Glutamatergic neuron (in vitro differentiated cells): Measurements from ENCODE around the gene KCNIP1. TPM values are rescaled to one million over a fixed set of nuclear protein-coding genes. Genes with fewer than 3 reads are reported as not detected.

Source experiments
- DNase-seq: peaks from one replicate; pipeline ENCODE4 v3.0.0; 2022
- H3K27ac Mint-ChIP-seq: one replicate; pipeline ENCODE4 v1.8.0; 2020; ENCODE audit warnings: mild to moderate bottlenecking, mixed read lengths, inconsistent platforms; ENCODE audit not compliant: unreplicated experiment
- H3K27me3 Mint-ChIP-seq: one replicate; pipeline ENCODE4 v1.8.0; 2020; ENCODE audit warnings: mild to moderate bottlenecking, moderate library complexity, mixed read lengths, inconsistent platforms; ENCODE audit not compliant: unreplicated experiment
- H3K36me3 Mint-ChIP-seq: one replicate; pipeline ENCODE4 v1.8.0; 2020; ENCODE audit warnings: mild to moderate bottlenecking, mixed read lengths, inconsistent platforms; ENCODE audit not compliant: unreplicated experiment
- H3K4me1 Mint-ChIP-seq: one replicate; pipeline ENCODE4 v1.8.0; 2020; ENCODE audit warnings: mild to moderate bottlenecking, low read depth, mixed read lengths, inconsistent platforms; ENCODE audit not compliant: unreplicated experiment
- H3K4me3 Mint-ChIP-seq: one replicate; pipeline ENCODE4 v1.8.0; 2020; ENCODE audit warnings: mild to moderate bottlenecking, mixed read lengths, inconsistent platforms; ENCODE audit not compliant: unreplicated experiment
- H3K9me3 Mint-ChIP-seq: one replicate; pipeline ENCODE4 v1.8.0; 2020; ENCODE audit warnings: mild to moderate bottlenecking, moderate library complexity, mixed read lengths, inconsistent platforms; ENCODE audit not compliant: unreplicated experiment
- CTCF ChIP-seq: fragments of 200-600 bp; sonication (generic); IDR thresholded peaks from one replicate; pipeline ENCODE4 v1.5.0; 2021; ENCODE audit not compliant: partially characterized antibody, unreplicated experiment
- total RNA-seq: library from RNA; stranded (reverse); fragmentation: NEBNext Ultra II Directional; extraction: Animal tissue kit (Norgen Biotek cat#: 25700); gene quantifications from one replicate; pipeline ENCODE4 v1.2.1, GENCODE V29; 2021; ENCODE audit not compliant: unreplicated experiment

KCNIP1 gene
- total RNA-seq, 1 donor from 2014 or later: 0.47 TPM

- TF ChIP-seq CTCF: no peak
- H3K4me1 Mint-ChIP-seq: peaks cover 2% of the 10 kb centered on the region
- H3K9me3 Mint-ChIP-seq: peaks cover 4% of the 10 kb centered on the region
- no peak for DNase-seq
- no peak overlapping the region for H3K4me3 Mint-ChIP-seq
- peaks cover 16% of the 10 kb centered on the region for H3K27me3 Mint-ChIP-seq
- no peak overlapping the region for H3K27ac Mint-ChIP-seq
- no peaks in the 10 kb centered on the region for H3K36me3 Mint-ChIP-seq
These were observed 6.3 kb upstream of the KCNIP1 start for GRCh38 chr5:170497311-170498038.

GRCh38 chr5:170498811-170499351, 4.9 kb upstream of the KCNIP1 start:
- DNase-seq: no peak
- TF ChIP-seq CTCF: no peak
- Mint-ChIP-seq H3K9me3 (peaks cover 8% of the 10 kb centered on the region), H3K36me3 (no peaks in the 10 kb centered on the region), H3K27me3 (peaks cover 23% of the 10 kb centered on the region), H3K27ac (no peak overlapping the region), H3K4me3 (no peak overlapping the region), H3K4me1 (peaks cover 6% of the 10 kb centered on the region)

- H3K27me3 Mint-ChIP-seq: peaks cover 21% of the 10 kb centered on the region
These were observed 4.2 kb upstream of the KCNIP1 start for GRCh38 chr5:170499621-170500020.

GRCh38 chr5:170501361-170501760, 2.5 kb upstream of the KCNIP1 start:
- no peak for DNase-seq
- no peak for TF ChIP-seq CTCF
- H3K27ac Mint-ChIP-seq: no peak overlapping the region
- H3K27me3 Mint-ChIP-seq: peaks cover 23% of the 10 kb centered on the region
- H3K9me3 Mint-ChIP-seq: peaks cover 8% of the 10 kb centered on the region
- H3K4me1 Mint-ChIP-seq: peaks cover 6% of the 10 kb centered on the region
- H3K36me3 Mint-ChIP-seq: no peaks in the 10 kb centered on the region
- H3K4me3 Mint-ChIP-seq: no peak overlapping the region

More at GRCh38 chr5:170499621-170500020, 4.2 kb upstream of the KCNIP1 start:
- H3K36me3 Mint-ChIP-seq: no peaks in the 10 kb centered on the region
- TF ChIP-seq CTCF: no peak
- no peak overlapping the region for H3K27ac Mint-ChIP-seq
- no peak for DNase-seq
- H3K4me3 Mint-ChIP-seq: no peak overlapping the region
- H3K4me1 Mint-ChIP-seq: peaks cover 6% of the 10 kb centered on the region
- H3K9me3 Mint-ChIP-seq: peaks cover 8% of the 10 kb centered on the region

- Mint-ChIP-seq H3K36me3 (no peaks in the 10 kb centered on the region), H3K27me3 (peaks cover 20% of the 10 kb centered on the region), H3K4me3 (no peak overlapping the region), H3K9me3 (peaks cover 8% of the 10 kb centered on the region), H3K27ac (no peak overlapping the region), H3K4me1 (peaks cover 6% of the 10 kb centered on the region)
- TF ChIP-seq CTCF: no peak
- no peak for DNase-seq
These were observed 1.9 kb upstream of the KCNIP1 start for GRCh38 chr5:170501931-170502330.
